Keratinocyte (primary cell): ENCODE data around the gene LACTBL1. TPM values are rescaled to one million over a fixed set of nuclear protein-coding genes. Genes with fewer than 3 reads are reported as not detected.

ENCODE experiments used
- DNase-seq: peaks from one replicate; pipeline ENCODE4 v3.0.0-alpha.2; 2011; ENCODE audit warnings: low read depth, missing footprints, low spot score
- FAIRE-seq: peaks from 2 replicates; lab custom pipeline; 2011; peaks lifted over from hg19 to GRCh38; lab: Jason Lieb, UNC
- H2AFZ ChIP-seq: 2 replicates; pipeline ENCODE4 v1.6.0; 2012; ENCODE audit warnings: low read length, control low read depth, inconsistent platforms; ENCODE audit not compliant: control insufficient read depth
- H3K27ac ChIP-seq: 2 replicates; pipeline ENCODE4 v1.5.1; 2011; ENCODE audit warnings: low read length; ENCODE audit not compliant: control insufficient read depth, insufficient read depth
- H3K27me3 ChIP-seq: 3 replicates; pipeline ENCODE4 v1.6.0; 2011; ENCODE audit warnings: low read length; ENCODE audit not compliant: control insufficient read depth, insufficient read depth; ENCODE audit errors: extremely low read depth
- H3K36me3 ChIP-seq, 2 experiments: 2 replicates in 1 of 2; 3 replicates in 1 of 2; pipeline ENCODE4 v1.5.1; 2011; ENCODE audit warnings: low read length in 2 of 2, mild to moderate bottlenecking in 1 of 2; ENCODE audit not compliant: control insufficient read depth in 2 of 2, insufficient read depth in 2 of 2; ENCODE audit errors: extremely low read depth in 1 of 2
- H3K4me1 ChIP-seq: 3 replicates; pipeline ENCODE4 v1.5.1; 2011; ENCODE audit warnings: low read length; ENCODE audit not compliant: control insufficient read depth, insufficient read depth; ENCODE audit errors: extremely low read depth
- H3K4me2 ChIP-seq: 3 replicates; pipeline ENCODE4 v1.6.0; 2011; ENCODE audit warnings: low read depth, low read length; ENCODE audit not compliant: control insufficient read depth, insufficient read depth; ENCODE audit errors: extremely low read depth
- H3K4me3 ChIP-seq, 3 experiments: fragments of 200-600 bp in 1 of 3; sonication (generic) in 1 of 3; 2 replicates in 2 of 3; 3 replicates in 1 of 3; pipeline ENCODE4 v1.5.1; 2011 to 2016; ENCODE audit warnings: low read length in 3 of 3, mild to moderate bottlenecking in 3 of 3, control low read depth in 2 of 3, inconsistent platforms in 1 of 3, low read depth in 1 of 3, mixed read lengths in 1 of 3, mixed run types in 1 of 3, moderate library complexity in 1 of 3; ENCODE audit not compliant: control insufficient read depth in 2 of 3, insufficient read depth in 2 of 3; ENCODE audit errors: extremely low read depth in 1 of 3
- H3K79me2 ChIP-seq: 2 replicates; pipeline ENCODE4 v1.6.0; 2012; ENCODE audit warnings: low read length; ENCODE audit not compliant: control insufficient read depth, insufficient read depth
- H3K9ac ChIP-seq: 3 replicates; pipeline ENCODE4 v1.6.0; 2011; ENCODE audit warnings: low read length; ENCODE audit not compliant: control insufficient read depth, insufficient read depth; ENCODE audit errors: extremely low read depth
- H3K9me1 ChIP-seq: 3 replicates; pipeline ENCODE4 v1.6.0; 2011; ENCODE audit warnings: low read length; ENCODE audit not compliant: control insufficient read depth, insufficient read depth; ENCODE audit errors: extremely low read depth
- H3K9me3 ChIP-seq: 2 replicates; pipeline ENCODE4 v1.5.1; 2012; ENCODE audit warnings: low read depth, low read length; ENCODE audit not compliant: control insufficient read depth
- H4K20me1 ChIP-seq: 3 replicates; pipeline ENCODE4 v1.6.0; 2011; ENCODE audit warnings: low read length; ENCODE audit not compliant: control insufficient read depth, insufficient read depth; ENCODE audit errors: extremely low read depth
- CTCF ChIP-seq, 3 experiments: IDR thresholded peaks in 1 of 3; conservative IDR thresholded peaks in 1 of 3; optimal IDR thresholded peaks in 1 of 3; 2 replicates in 2 of 3; 3 replicates in 1 of 3; pipeline versions ENCODE3 to v1.5.1; 2011; ENCODE audit warnings: low read length in 3 of 3, mild to moderate bottlenecking in 3 of 3, moderate library complexity in 2 of 3, control low read depth in 1 of 3, inconsistent platforms in 1 of 3; ENCODE audit not compliant: insufficient read depth in 2 of 3; ENCODE audit errors: extremely low read depth in 1 of 3
- EZH2 ChIP-seq: IDR thresholded peaks from one replicate; pipeline ENCODE4 v1.6.1; 2012; ENCODE audit warnings: inconsistent platforms, mild to moderate bottlenecking, low read length, moderate library complexity
- dilution Hi-C: fragments of 300-500 bp; cut with MboI; formaldehyde crosslinking; loops from one replicate; pipeline ENCODE4 v1.7.0; 2020; ENCODE audit warnings: low sequenced_read_pairs; ENCODE audit not compliant: extremely low pct_ligation_motif_present
- polyA plus RNA-seq, 5 experiments: library from polyadenylated mRNA; depleted of rRNA in 3 of 5; stranded (reverse) in 3 of 5; stranded (forward) in 1 of 5; unstranded in 1 of 5; fragments of >200 nt; gene quantifications; 1 replicate in 1 of 5; 2 replicates in 3 of 5; 3 replicates in 1 of 5; pipeline versions ENCODE4 v1.2.1 to v1.2.3, GENCODE V29; 2011 to 2012; ENCODE audit warnings: missing spikeins in 2 of 5, low read depth in 1 of 5, low replicate concordance in 1 of 5

LACTBL1 gene
- polyA plus RNA-seq, 1 donor (not counting 4 experiments of a cell fraction or from before 2014, with no cell fraction given), result not detected

GRCh38 chr1:22957066-22957465, 15.6 kb downstream of the LACTBL1 start:
- Histone ChIP-seq H3K27ac (no peak overlapping the region), H3K9me1 (no peaks in the 10 kb centered on the region), H3K9ac (no peak overlapping the region), H3K9me3 (no peaks in the 10 kb centered on the region), H4K20me1 (no peaks in the 10 kb centered on the region), H3K79me2 (no peaks in the 10 kb centered on the region), H2AFZ (no peak overlapping the region), H3K4me1 (no peaks in the 10 kb centered on the region), H3K27me3 (peaks cover 33% of the 10 kb centered on the region), H3K4me2 (no peak overlapping the region), H3K4me3 (no peak overlapping the region), H3K36me3 (no peaks in the 10 kb centered on the region)
- FAIRE-seq (no peak), DNase-seq (no peak)
- TF ChIP-seq EZH2 (no peak), CTCF (optimal IDR thresholded peaks at IDR 0.05 in 1 of 3, IDR thresholded peaks at IDR 0.05 in 1 of 3, conservative IDR thresholded peaks at IDR 0.05 in 1 of 3; ENCODE audit: extremely low read depth in 1 of 3, insufficient read depth in 2 of 3, low read length in 3 of 3) (no peak)
- dilution Hi-C loops, result no loop called here

GRCh38 chr1:22955146-22955545, 17.5 kb downstream of the LACTBL1 start:
- TF ChIP-seq CTCF (optimal IDR thresholded peaks at IDR 0.05 in 1 of 3, IDR thresholded peaks at IDR 0.05 in 1 of 3, conservative IDR thresholded peaks at IDR 0.05 in 1 of 3; ENCODE audit: extremely low read depth in 1 of 3, insufficient read depth in 2 of 3, low read length in 3 of 3) (no peak), EZH2 (no peak)
- no peak for DNase-seq
- H2AFZ ChIP-seq, result no peak overlapping the region
- no peak overlapping the region for H3K4me3 ChIP-seq
- H3K9me1 ChIP-seq, result no peaks in the 10 kb centered on the region
- H4K20me1 ChIP-seq, result no peaks in the 10 kb centered on the region
- H3K4me2 ChIP-seq, result no peak overlapping the region
- H3K9ac ChIP-seq, result no peak overlapping the region
- no peaks in the 10 kb centered on the region for H3K36me3 ChIP-seq
- FAIRE-seq, result no peak
- dilution Hi-C loops, result no loop called here
- H3K27ac ChIP-seq, result no peak overlapping the region
- H3K4me1 ChIP-seq, result no peaks in the 10 kb centered on the region
- H3K9me3 ChIP-seq, result no peaks in the 10 kb centered on the region
- H3K79me2 ChIP-seq, result no peaks in the 10 kb centered on the region
- peaks cover 33% of the 10 kb centered on the region for H3K27me3 ChIP-seq
